Amygdala (tissue), 56 donors: ENCODE measurements around the gene FHIT.
"Not testable (repeated sequence)": the region's sequence is repeated elsewhere in the genome, so short reads cannot be mapped to it uniquely, and the experiment has no call there.

ENCODE experiments used
- DNase-seq, 56 donors: peaks; one replicate each; lab custom pipeline; 2025; lab: John Stamatoyannopoulos, UW

FHIT gene

GRCh38 chr3:60743631-60744164 lies 507.6 kb downstream of the FHIT start:
- peak in 2 of 56 donors; percentile 1 to 3 for DNase-seq

DNA sequence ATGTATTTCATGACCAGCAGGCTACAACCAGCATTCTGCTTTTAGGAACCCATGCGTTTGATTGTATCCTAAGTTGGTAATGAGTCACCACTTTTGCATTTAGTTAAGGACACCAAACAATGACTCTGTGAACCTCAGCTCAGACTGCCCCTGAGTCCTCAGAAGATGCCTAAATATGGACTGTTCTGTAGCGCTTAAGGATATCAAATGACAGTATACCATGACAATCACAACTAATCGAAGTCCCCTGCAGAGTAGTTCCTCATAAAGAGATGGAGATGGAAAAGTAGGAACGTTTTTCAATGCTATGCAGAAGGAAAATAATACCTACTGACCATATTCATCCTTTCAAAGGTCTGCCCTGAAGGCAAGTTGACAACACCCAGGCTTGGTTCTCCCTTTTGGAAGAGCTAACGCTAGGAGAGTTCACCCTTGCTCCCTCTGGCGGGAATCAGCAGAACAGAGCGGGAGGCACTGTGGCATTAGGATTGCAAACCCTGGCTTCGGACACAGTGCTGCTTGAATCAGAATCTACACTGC lies 508.6 kb downstream of the FHIT start:
- DNase-seq, result peak in 4 of 56 donors; percentile 0 to 7 (median 2)

GRCh38 chr3:60737633-60738399 lies 513.4 kb downstream of the FHIT start:
- no peak for DNase-seq

- DNase-seq, result no peak
Observed at GRCh38 chr3:60730371-60730770, 520.9 kb downstream of the FHIT start.

GRCh38 chr3:60729056-60729455 lies 522.2 kb downstream of the FHIT start:
- no peak for DNase-seq

- DNase-seq, result no peak
Observed at GRCh38 chr3:60728006-60728405, 523.2 kb downstream of the FHIT start.

DNA sequence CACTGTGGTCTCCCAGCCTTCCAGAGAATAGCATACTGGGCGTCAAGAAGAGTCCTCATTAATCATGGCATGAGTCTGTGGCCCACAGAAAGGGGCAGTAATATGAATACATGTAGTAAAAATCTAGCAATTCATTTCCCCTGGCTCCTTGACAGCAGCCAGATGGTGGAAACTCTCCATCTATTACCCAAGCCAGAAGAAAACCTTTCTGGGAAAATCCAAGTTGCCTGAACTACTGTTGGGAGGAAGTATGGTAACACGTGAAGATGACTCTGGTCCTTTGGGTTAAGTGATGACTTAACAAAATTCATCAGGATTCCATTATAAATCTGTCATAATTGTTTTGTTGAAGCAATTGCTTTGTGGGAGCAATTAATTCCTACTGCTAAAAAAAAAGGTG lies 530.5 kb downstream of the FHIT start:
- no peak for DNase-seq

- DNase-seq, result no peak
Observed at GRCh38 chr3:60716573-60716972, 534.7 kb downstream of the FHIT start.

DNA sequence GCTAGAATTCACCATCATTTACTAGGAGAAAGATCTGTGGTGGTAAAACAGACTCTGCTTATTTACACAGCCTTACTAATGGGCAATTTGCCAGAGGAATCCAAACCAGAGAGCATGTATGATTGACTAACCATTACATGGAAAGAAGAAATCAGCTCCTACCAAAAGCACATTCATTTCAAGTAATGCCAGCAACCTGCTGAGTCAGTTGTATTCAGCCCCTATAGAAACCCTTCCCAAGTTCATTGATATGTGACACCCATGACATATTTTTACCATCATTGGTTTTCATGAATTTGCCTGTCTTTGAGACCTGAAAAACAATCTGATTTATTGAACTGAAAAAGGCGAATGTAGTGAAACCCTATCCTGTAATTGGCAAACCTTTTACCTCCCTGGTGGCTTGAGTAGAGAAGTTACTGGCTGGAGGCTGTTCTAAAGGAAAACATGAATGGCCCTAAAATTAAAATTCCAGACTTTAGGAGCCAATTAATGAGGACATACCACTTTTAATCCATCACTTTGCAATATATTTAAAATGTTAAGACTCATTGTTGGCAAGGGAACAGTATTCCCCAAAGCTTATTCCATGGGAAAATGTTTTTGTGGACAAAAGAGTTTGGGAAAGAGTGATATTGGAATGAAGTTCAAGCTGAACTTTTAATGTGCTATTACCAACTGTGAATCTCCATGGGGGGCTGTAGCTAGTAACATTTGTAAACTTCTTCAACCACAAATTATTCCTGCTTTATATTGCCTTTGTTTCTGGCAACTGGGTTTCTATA lies 542.9 kb downstream of the FHIT start:
- no peak for DNase-seq

- no peak for DNase-seq
Observed at GRCh38 chr3:60707452-60708020, 543.7 kb downstream of the FHIT start.

DNA sequence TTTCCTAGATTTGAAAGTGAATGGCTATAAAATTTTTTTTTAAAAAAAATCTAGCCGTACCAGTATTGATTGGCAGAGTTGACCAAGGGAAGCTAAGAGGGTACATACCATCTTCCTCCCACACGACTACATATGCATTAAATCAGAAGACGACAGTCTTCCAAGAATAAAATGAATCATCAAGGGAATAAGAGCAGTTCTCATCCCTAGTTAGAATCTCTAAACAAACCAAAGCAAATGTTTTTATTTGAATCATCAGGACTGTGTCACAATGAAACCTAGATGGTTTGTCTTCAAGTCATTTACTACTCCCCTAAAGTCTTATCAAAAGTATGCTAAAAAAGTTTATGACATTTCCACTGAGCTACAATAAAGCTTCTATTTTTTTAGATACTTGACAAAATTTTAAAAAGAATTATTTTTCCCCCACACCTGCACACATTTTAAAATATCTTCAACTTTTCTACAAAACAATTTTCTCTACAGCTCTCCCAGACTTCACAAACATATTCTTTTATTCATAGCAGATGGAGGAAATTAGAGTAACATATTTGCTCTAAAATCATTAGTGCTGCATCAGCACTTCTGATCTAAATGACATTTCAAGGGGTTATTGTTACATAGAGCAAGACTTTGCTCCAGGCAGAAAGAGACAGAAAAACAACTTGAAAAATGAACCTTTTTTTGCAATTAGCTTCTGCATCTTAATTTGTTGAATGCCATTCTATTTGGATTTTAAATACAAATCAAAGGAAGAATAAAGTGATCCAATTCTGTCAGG lies 547.1 kb downstream of the FHIT start:
- no peak for DNase-seq

DNA sequence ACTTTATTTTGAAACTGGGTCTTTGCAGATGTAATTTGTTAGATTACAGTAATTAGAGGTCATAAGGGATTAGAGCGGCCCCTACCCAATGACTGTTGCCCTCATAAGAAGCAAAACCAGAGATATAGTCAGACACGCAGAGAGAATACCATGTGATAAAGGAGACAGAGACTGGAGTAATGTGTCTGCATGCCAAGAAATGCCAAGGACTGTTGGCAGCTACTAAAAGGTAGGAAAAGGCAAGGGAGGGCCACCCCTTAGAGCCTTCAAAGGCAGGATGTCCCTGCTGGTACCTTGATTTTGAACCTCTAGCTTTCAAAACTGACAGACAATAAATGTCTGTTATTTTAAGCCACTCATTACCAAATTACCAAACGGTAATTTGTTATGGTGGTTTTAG lies 548.2 kb downstream of the FHIT start:
- DNase-seq, result no peak

GRCh38 chr3:60698117-60698516 lies 553.1 kb downstream of the FHIT start:
- DNase-seq, result no peak

GRCh38 chr3:60697132-60697531 lies 554.1 kb downstream of the FHIT start:
- no peak for DNase-seq

DNA sequence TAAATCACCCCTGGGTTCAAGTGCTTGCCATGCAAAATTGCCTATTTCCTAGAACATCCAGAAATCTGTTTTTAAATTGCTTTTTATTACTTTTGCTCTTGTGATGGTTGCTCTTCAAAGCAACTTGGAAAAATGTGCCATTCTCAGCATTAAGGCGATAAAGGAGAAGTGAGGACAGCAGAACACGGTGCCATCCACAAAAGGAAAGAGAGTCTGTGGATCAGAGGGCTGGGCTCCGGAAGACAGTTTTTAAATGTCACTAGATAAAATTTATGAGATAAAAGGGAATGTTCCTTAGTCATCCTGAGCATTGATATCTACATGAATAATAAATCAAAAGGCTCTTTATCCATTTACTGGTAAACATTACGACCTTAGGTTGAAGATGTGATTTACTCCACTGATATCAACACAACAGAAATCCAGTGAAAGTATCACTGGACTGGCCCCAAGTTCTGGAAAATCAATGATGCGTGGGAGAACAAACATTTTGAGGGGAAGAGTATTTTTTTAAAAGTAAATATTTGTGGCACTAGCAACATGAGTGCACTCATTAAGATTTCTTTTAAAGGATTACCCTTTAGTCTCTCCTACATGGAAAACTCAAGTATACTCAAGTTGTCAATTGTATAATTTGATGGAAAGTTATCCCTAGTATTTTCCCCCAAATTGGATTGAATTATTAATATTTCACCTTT lies 554.7 kb downstream of the FHIT start:
- DNase-seq, result no peak

GRCh38 chr3:60675424-60675823 lies 575.8 kb downstream of the FHIT start:
- DNase-seq, result no peak

- DNase-seq, result no peak
Observed at GRCh38 chr3:60674870-60675269, 576.4 kb downstream of the FHIT start.

- no peak for DNase-seq
Observed at GRCh38 chr3:60673123-60673522, 578.1 kb downstream of the FHIT start.

GRCh38 chr3:60672337-60672736 lies 578.9 kb downstream of the FHIT start:
- DNase-seq, result not testable (repeated sequence)

DNA sequence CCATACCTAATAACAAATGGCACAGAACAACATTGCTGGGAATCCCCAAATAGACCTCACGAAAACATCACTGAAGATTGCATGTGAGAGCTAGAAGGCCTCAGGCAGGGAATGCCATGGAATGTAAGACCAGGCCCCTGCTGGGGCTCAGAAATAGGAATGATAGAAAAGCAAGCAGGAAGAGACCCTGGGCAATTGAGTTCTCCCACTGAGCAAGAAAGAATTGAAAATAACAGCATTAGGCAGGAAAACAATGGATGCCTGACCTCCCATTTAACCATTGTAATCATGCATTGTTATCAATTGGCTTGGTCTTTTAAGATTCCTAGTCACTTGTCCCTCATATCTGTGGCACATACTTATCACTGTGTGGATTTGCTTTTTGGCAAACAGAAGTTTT lies 581.6 kb downstream of the FHIT start:
- no peak for DNase-seq
